Right cardiac atrium (tissue), 5 donors: ENCODE measurements around the gene PLA2G4A. TPM values are rescaled to one million over a fixed set of nuclear protein-coding genes. Genes with fewer than 3 reads are reported as not detected.

ENCODE experiments used
- ATAC-seq, 2 donors: fragments of 200-7000 bp; cut with Tn5 transposase; one replicate each; pipeline versions ENCODE4 v1.8.0 to v1.9.1; 2020; ENCODE audit warnings: moderate library complexity in 2 of 2, mild to moderate bottlenecking in 1 of 2
- DNase-seq, 3 donors: peaks; one replicate each; pipeline ENCODE4 v3.0.0-alpha.2; 2020
- H3K27ac ChIP-seq: one replicate; pipeline ENCODE4 v1.5.1; 2013; ENCODE audit warnings: mild to moderate bottlenecking, low read length, control low read depth, moderate library complexity
- H3K27me3 ChIP-seq: one replicate; pipeline ENCODE4 v1.6.1; 2013; ENCODE audit not compliant: control insufficient read depth, insufficient read depth
- H3K4me1 ChIP-seq: one replicate; pipeline ENCODE4 v1.6.1; 2013; ENCODE audit warnings: low read length; ENCODE audit not compliant: control insufficient read depth, insufficient read depth
- H3K4me3 ChIP-seq: one replicate; pipeline ENCODE4 v1.5.1; 2013; ENCODE audit warnings: low read length, control low read depth
- H3K9me3 ChIP-seq: one replicate; pipeline ENCODE4 v1.6.1; 2013; ENCODE audit warnings: low read length; ENCODE audit not compliant: control insufficient read depth
- WGBS: extraction: QIAGEN DNeasy Blood & Tissue Kit; methylation state at CpG from one replicate; pipeline ENCODE4 v1.1.7; 2013; 5-methylcytosine and 5-hydroxymethylcytosine counted together
- intact Hi-C, 4 donors: fragments of 100-400 bp; cut with DNase I; formaldehyde crosslinking; loops; one replicate each; pipeline versions ENCODE4 v1.11.0 to v1.14.0; 2022 to 2023
- polyA plus RNA-seq: library from polyadenylated mRNA; stranded (reverse); fragments of 200-250 nt; gene quantifications from one replicate; pipeline ENCODE4 v1.2.3, GENCODE V29; 2013
- total RNA-seq, 4 donors: library from RNA; stranded (reverse); fragmentation: NEBNext Ultra II Directional; extraction: Animal tissue kit (Norgen Biotek cat#: 25700); gene quantifications; one replicate each; pipeline ENCODE4 v1.2.1, GENCODE V29; 2021
- donor health status: healthy with polysubstance abuse.
- donor health status: DM: no; HTN: yes; CAD: no.
- donor health status: DM: no; HTN: no; CAD: no.
- donor health status: DM: no; HTN: yes; CAD: no; lungs with severe emphysema.
- donor health status: DM: yes; HTN: yes; CAD: no.

PLA2G4A gene
- total and polyA plus RNA-seq, 5 donors, result 3.2 to 8.4 (median 6.7) TPM

GRCh38 chr1:187032982-187033692 is 204.4 kb downstream of the PLA2G4A start:
- Histone ChIP-seq H3K27ac (no peak overlapping the region), H3K9me3 (no peaks in the 10 kb centered on the region), H3K4me1 (no peaks in the 10 kb centered on the region), H3K27me3 (no peaks in the 10 kb centered on the region), H3K4me3 (no peak overlapping the region)
- DNase-seq, result no peak
- intact Hi-C loops, result no loop called here
- no peak for ATAC-seq
- 69% methylated on average over 4 of the region's 4 CpGs for WGBS

DNA sequence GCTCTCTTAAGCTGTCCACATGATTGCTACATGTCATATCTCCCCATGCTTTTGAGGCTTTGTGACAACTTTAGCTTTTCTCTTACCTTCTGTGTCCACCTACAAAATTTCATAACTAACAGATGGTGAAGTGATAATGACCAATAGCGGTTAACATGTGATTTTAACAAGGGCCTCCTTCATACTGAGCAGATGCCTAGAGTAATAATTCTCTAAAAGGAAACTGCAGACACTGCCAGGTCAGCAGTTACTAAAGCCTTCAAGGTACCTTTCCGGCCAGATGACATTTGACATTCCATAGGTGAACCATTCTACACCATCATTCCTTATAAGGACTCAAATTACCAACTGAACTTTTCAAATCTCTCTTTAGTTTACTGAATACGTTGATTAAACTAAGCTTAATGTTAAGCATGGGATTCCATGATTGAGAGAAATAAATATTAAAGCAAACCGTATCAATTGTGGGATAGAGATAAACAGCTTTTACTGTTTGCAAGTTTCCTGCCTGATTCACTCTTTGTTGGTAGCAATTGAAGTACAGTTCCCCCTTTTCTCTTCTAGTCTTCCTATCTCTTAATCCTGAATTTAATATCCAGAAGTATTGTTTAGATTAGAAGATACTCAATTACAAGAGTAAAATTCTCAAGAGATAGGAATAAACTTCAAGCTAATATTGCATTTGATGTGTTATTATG is 205.1 kb downstream of the PLA2G4A start:
- H3K4me3 ChIP-seq, result no peak overlapping the region
- H3K27me3 ChIP-seq, result no peaks in the 10 kb centered on the region
- H3K27ac ChIP-seq, result no peak overlapping the region
- DNase-seq, result no peak
- intact Hi-C loops, result no loop called here
- no peaks in the 10 kb centered on the region for H3K4me1 ChIP-seq
- no peak for ATAC-seq
- 71% methylated on average over 4 of the region's 4 CpGs for WGBS
- H3K9me3 ChIP-seq, result no peaks in the 10 kb centered on the region

DNA sequence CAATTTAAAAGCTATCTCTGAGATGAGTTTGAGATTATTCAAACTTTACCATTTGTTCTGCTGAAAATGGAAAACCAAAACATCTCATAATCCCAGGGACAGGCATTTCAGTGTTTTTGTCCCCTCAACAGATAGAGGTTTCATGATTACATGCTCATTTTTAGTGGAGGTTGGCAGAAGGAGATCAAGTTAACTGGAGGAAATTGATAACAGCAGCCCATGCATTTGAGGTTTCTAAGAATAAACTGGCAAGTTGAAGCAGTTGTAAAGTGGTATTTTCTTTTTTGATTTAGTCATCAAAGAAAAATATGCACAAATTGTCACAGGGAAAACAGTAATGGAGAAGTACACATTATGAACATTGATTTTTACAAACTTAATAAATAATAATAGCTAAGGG is 205.8 kb downstream of the PLA2G4A start:
- no peak for DNase-seq
- Histone ChIP-seq H3K9me3 (no peaks in the 10 kb centered on the region), H3K27ac (no peak overlapping the region), H3K4me3 (no peak overlapping the region), H3K27me3 (no peaks in the 10 kb centered on the region), H3K4me1 (no peaks in the 10 kb centered on the region)
- intact Hi-C loops, result no loop called here
- ATAC-seq, result no peak

DNA sequence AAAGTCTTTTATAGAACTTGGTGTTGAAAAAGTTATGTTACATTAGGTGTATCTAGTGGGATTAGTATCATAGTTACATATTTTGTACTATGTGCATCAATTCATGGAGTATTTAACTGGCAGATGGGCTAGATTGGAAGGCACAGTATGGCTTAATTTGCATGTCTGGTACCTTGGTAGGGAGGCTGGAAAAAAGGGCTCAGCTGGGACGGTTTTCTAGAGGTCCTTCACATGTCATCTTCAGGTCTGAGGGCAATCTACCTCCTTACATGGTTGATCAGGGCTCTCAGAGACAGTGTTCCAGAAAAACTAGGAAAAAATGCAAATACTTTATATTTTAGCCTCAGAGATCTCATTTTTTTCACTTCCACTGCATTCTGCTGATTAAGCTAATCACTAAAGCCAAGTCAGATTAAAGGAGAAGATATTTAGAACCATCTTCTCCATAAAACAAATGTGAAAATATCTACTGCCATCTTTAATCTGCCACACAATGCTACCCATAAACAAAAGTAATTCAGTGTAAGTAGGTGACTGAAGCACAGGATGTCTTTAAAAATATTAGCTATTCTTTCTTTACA is 209.3 kb downstream of the PLA2G4A start:
- ATAC-seq (no peak), DNase-seq (no peak)
- no peaks in the 10 kb centered on the region for H3K4me1 ChIP-seq
- H3K9me3 ChIP-seq, result no peaks in the 10 kb centered on the region
- H3K4me3 ChIP-seq, result no peak overlapping the region
- 50% methylated on average over 1 of the region's 1 CpG for WGBS
- H3K27ac ChIP-seq, result no peak overlapping the region
- intact Hi-C loops, result no loop called here
- no peaks in the 10 kb centered on the region for H3K27me3 ChIP-seq

Other genes starting within 250 kb of the PLA2G4A start
- gene PTGS2, start 148.5 kb upstream of the PLA2G4A start, total RNA-seq, result 1 to 10 TPM; 2.6 to 8.4 (median 6.5) TPM
- gene PTGS2, start 148.5 kb upstream of the PLA2G4A start, polyA plus RNA-seq, result 2.3 TPM